Hepatocyte (in vitro differentiated cells): ENCODE data around the gene ZCCHC7.

ENCODE experiments used
- CTCF ChIP-seq: fragments of 200-600 bp; sonication (generic); IDR thresholded peaks from 2 replicates; pipeline ENCODE4 v1.5.1; 2016; ENCODE audit warnings: antibody characterized with exemption, mild to moderate bottlenecking; ENCODE audit not compliant: poor library complexity
- EZH2 ChIP-seq: fragments of 200-600 bp; sonication (generic); IDR thresholded peaks from 2 replicates; pipeline ENCODE4 v1.6.1; 2016; ENCODE audit warnings: antibody characterized with exemption, mild to moderate bottlenecking, borderline replicate concordance

- TF ChIP-seq CTCF (no peak), EZH2 (no peak)
Measured at GRCh38 chr9:37383876-37384746, 263.7 kb downstream of the ZCCHC7 start.
